ENCODE results near the gene OR6N2.

OR6N2 gene

DNA sequence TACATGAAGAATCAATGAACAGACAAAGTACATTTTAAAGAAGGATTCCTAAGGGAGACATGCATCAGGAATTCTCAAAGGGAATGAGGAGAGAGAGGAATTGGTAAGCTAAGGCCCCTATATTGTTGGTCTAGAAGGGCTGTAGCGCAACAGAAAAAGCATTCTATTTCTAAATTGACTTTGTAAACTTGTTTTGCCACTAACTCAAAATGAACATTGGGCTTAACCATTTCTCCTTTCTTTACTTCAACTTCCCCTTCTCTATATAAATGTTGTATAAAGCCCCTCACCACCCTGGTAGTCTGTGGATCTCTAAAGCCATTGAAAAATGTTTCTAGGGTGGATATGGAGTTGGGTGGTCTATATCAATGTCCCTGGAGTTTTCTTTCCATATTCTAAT lies 20.4 kb upstream of the OR6N2 start:
- DNase-seq (ENCODE audit: insufficient read length, low spot score) (no peak), FAIRE-seq (no peak)
- TF ChIP-seq POLR2A (IDR thresholded peaks at IDR 0.05; ENCODE audit: low read depth, low read length) = no peak

DNA sequence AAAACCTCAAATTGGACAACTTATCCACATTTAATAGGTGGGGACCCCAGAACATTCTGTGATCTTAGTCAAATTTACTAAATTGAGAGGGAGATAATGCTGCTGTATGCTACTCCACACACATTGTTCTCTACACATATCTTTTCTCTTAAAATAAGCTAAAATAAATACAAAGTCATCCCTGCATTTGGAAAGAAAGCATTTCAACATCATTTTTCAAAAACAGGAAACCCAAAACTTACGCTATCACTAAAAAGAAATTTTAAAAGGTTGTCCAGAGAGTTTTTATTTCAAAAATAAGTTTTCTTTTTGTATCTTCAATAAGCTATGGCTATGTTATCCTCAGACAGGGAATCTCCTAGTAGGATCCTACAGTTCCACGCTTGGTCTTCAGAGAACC lies 19.5 kb upstream of the OR6N2 start:
- TF ChIP-seq POLR2A (IDR thresholded peaks at IDR 0.05; ENCODE audit: low read depth, low read length) = no peak
- FAIRE-seq = no peak

DNA sequence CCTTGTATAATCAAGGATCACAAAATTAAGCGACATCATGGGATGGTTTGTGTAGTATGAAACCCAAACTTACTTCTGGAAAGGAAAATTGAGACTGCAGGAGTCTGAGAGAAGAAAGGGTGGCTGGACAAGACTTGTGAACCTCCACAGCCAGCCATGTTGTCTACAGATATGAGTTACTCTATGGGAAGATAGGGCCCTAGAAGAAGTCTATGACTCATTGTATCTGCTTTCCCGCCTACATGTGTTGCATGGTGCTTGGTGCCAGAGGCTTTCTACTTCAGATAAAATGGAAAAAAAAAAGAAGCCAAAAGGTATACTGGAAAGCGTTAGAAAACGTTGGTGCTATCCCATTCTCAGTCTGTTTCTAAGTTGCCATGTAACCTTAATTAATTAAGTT lies 18.7 kb upstream of the OR6N2 start:
- no peak for TF ChIP-seq POLR2A (IDR thresholded peaks at IDR 0.05; ENCODE audit: low read depth, low read length)
- FAIRE-seq = no peak
- no peak for DNase-seq (ENCODE audit: insufficient read length, low spot score)

More for the DNA sequence above, 19.5 kb upstream of the OR6N2 start:
- DNase-seq (ENCODE audit: insufficient read length, low spot score) = no peak

DNA sequence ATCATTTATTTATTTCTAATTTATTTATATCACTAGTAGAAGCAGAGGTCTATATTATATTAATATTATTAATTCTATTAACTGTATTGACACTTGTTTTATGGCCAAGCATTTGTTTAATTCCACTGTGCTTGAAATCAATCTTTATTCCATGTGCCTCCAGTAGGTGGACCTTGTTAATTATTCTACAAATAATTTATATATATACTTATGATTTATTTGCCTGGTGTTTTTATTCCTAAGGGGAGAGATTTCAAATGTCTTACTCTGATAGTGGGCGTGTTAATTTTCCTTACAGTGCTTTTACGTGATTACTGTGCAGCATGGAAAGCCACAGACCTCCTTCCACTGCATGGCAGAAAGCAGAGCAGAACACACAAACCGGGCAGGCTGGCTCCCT lies 17.5 kb upstream of the OR6N2 start:
- no peak for TF ChIP-seq POLR2A (IDR thresholded peaks at IDR 0.05; ENCODE audit: low read depth, low read length)
- no peak for DNase-seq (ENCODE audit: insufficient read length, low spot score)
- no peak for FAIRE-seq

DNA sequence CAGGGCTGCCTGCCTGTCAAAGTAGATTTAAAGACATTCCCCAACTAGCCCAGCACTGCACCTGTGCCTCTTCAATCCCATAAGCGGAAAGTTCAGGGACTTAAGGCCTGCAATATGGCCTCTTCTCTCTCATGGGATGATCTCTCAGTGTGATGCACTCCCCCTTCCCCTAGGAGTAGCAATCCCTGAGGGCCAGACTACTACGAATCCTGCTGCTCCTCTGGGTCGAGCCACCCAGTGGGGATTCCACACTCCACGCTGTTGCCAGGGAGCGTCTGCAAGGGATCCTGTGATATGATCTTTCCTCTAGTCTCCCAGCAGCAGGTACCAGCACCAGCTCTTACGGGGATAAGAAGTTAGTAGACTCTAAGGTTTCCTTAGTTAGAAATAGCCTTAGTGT lies 13.2 kb upstream of the OR6N2 start:
- DNase-seq (ENCODE audit: insufficient read length, low spot score) (no peak), FAIRE-seq (no peak)
- no peak for TF ChIP-seq POLR2A (IDR thresholded peaks at IDR 0.05; ENCODE audit: low read depth, low read length)

DNA sequence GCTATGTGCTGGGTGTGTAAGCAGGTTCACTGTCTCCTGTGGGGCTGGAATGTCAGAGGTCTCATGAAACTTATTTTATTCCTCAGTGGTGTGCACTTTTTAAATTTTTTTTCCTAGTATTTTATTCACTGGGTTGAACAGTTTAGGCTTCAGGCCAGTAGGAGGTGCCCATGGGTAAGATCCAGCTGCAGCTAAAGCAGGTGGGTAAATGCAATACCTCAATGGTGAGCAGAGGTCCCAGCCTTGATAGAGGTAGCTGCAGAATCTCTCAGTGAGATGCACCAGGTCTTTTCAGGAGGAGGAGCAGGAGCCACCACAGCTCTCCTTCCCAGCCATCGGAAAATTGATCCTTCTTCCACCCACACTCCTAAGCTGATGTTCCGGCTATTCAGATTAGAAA lies 12.6 kb upstream of the OR6N2 start:
- DNase-seq (ENCODE audit: insufficient read length, low spot score) (no peak), FAIRE-seq (no peak)
- no peak for TF ChIP-seq POLR2A (IDR thresholded peaks at IDR 0.05; ENCODE audit: low read depth, low read length)

DNA sequence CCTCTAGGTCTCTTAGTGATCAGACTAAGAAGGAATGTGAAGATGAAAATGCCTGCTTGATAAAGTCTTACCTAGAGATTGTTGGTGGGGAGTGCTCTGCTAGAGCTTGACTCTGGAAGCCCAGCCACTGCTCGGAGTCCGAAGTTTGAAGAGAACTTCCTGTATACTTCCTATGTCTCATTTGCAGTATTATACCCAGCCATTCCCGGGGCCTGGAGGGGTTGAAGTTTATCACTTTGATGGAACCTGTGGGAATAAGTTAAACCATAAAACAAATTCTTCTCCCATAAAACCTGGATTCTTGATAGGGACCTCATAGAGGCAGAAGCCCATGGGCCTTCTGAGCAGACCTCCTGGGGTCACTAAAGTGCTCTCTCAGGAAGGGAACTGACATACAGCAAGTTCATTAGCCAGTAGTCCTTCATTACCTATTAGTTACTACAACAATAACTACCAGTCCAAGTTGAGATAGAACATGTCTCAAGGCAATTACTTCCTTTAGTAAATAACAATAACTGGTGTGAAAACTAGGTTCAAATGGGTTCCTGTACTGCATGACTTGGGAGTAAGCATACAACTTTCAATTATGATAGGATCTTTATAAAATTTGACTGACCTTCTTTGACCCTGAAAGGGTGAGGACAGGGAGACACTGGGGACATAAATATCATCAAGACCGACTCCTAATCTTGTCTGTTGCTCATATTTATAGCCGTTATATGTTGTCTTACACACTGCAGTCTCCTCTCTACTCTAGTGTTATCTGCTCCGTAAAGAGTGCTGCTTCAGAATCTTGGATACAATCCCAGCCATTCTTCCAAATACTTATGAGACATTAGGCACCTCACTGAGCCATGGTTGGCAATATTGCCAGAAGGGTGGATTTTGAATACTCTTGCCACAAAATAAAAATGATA lies 8.8 kb downstream of the OR6N2 start, which contains the start of gene OR6N1:
Gene OR6N1 (minus strand): TSS at position 246 of the 917 bp plus-strand sequence. CDS start 5,513 bp downstream, outside the sequence.
- no peak for FAIRE-seq
- DNase-seq (ENCODE audit: insufficient read length, low spot score) = no peak
- no peak for TF ChIP-seq POLR2A (IDR thresholded peaks at IDR 0.05; ENCODE audit: low read depth, low read length)

DNA sequence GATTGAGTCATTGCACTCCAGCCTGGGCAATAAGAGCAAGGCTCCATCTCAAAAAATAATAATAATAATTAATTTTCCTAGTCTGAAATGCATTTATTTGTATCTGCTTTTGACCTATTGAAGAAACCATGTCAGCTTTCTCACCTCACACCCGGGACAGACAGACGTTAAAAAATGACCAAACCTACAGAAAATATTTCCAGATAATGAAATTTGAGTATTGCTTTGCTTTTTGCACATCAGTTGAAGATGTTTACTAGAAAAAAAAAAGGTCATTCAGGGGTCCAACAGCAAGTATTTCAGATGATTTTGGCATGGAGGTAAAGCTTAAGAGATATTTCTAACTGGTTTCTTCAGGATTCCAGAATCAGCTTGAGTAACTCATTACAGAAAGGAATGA lies 26.6 kb downstream of the OR6N2 start, which contains the start of gene OR6K6:
Gene OR6K6 (plus strand): TSS at position 301 of the 400 bp plus-strand sequence. CDS start 168 bp downstream, outside the sequence.
- FAIRE-seq (no peak), DNase-seq (ENCODE audit: insufficient read length, low spot score) (no peak)
- no peak for TF ChIP-seq POLR2A (IDR thresholded peaks at IDR 0.05; ENCODE audit: low read depth, low read length)

DNA sequence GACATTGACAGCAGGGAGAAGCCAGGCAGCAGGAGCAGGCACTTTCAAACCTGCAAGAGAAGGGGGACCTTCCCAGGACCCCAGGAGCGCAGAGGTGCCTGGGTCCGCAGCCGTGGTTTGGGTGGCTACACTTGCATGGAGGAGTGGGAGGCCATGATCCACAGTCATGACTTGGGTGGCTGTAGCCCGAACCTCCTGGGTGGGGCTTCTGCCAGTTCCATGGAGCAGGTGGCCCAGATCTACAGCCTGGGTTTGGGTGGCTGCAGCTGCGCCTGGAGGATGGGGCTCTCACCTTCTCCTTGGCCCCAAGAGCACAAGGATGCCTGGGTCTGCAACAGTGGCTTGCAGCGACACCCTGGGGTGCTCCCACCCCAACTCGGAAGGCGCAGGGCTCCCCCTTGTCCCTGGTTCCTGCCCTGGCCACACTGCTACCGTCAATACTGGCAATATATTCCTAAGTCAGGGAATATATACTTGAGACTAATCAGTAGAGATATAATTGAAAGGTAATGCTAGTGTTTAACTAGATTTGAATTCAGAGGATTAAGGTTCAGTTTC lies 28.8 kb downstream of the OR6N2 start:
- DNase-seq (ENCODE audit: insufficient read length, low spot score) (no peak), FAIRE-seq (no peak)
- TF ChIP-seq POLR2A (IDR thresholded peaks at IDR 0.05; ENCODE audit: low read depth, low read length) = no peak

DNA sequence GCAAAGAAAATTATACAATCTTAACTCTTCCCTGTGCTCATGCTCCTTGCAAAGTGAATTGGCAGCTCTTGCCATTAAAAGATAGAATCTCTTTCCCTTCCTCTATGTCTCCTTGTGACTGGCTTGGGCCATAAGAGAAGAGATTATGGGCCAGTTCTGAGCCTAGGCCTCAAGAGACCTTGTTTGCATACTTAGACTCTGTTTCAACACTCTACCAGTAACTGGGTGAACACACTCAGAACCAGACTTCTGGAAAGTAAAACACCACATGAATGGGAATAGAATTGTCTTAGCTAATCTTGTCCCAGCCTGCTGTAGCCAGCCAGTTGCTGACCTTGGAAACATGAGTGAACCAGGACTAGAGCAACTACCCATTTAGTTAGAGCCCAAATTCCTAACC lies 45.2 kb downstream of the OR6N2 start:
- DNase-seq (ENCODE audit: insufficient read length, low spot score) (no peak), FAIRE-seq (no peak)
- no peak for TF ChIP-seq POLR2A (IDR thresholded peaks at IDR 0.05; ENCODE audit: low read depth, low read length)

DNA sequence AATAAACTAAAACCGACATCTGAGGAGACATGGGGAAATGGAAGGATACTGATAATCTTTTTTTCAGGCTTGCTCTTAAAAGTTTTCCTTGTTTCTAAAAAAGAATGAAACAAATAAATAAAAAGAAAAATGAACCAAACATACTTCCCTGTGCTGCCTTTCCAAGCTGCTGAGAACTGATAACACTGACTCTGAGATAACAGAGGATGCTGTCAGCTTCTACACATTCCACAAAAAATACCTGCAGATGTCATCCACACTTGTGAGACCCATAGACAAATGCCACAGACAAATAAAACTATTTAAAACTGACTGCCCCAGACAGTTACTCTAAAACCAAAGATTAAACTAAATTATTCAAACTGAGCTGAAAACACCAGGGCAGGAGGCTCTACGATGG lies 48.5 kb downstream of the OR6N2 start:
- DNase-seq (ENCODE audit: insufficient read length, low spot score) = no peak
- FAIRE-seq = no peak
- TF ChIP-seq POLR2A (IDR thresholded peaks at IDR 0.05; ENCODE audit: low read depth, low read length) = no peak

DNA sequence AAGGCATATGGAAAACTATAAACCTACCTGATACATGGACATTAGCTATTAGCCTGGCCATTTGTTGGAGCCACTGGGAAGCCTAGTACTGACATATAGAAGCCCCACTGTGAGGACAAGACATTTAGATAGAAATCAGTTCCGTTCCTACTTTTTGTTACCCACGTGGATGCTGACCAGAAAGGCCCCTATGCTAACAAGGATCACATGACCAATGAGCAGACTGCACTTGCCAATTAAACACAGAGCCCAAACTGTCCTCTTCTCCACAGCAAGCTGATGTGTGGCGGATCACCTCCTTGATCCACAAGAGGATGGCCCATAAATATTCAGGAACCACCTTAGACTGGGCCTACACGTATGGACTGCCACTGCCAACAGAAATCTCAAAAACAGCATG lies 49.3 kb downstream of the OR6N2 start:
- no peak for TF ChIP-seq POLR2A (IDR thresholded peaks at IDR 0.05; ENCODE audit: low read depth, low read length)
- FAIRE-seq = no peak
- DNase-seq (ENCODE audit: insufficient read length, low spot score) = no peak

DNA sequence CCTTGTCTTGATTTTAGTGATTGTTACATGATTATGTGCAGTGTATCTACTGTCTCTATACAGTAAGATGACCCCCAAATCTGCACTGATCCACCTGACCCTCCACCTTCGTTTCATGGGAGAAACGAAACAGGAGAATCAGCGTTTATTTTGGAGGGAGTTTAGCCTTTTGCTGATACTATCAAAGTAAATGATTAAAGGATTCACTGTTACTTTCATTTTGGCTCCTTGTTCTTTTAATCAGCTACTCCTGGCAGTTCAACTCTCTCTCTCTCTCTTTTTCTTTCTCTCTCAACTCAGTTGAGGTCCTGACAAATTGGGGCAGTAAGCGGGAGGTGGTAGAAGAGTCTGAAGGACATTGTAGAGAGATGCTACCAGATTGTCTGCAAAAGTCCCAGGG lies 50.6 kb downstream of the OR6N2 start:
- no peak for TF ChIP-seq POLR2A (IDR thresholded peaks at IDR 0.05; ENCODE audit: low read depth, low read length)
- FAIRE-seq = no peak
- no peak for DNase-seq (ENCODE audit: insufficient read length, low spot score)

DNA sequence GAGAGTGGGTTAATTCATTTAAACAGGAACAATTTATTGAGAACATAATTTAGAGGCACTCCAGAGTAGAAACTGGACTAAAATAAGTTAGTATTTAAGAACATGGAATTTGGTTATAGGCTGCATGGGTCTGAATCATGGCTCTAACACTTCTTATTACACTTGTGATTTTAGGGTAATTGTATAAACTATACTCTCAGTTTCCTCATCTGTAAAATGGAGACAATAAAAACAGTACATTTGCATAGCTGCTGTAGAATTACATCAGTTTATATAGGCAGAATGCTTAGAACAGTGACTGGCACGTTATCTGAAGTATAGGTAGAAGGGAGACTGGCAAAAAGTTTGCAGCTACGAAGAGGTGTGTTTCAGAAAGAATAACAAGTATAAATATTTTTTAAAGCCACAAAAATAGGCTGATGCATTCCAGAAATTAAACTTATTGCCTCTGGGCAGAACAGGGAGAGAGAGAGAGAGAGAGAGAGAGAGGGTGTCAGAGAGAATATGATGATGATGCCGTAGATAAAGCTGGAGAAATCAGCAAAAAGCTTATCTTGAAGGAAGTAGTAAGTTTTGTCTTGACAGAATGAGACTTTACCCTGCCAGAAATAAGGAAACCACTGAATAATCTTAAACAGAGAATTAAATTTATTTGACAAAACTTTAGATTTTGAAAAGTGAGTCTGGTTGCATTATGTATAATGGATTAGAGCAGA lies 52.3 kb downstream of the OR6N2 start:
- FAIRE-seq = no peak
- TF ChIP-seq POLR2A (IDR thresholded peaks at IDR 0.05; ENCODE audit: low read depth, low read length) = no peak
- DNase-seq (ENCODE audit: insufficient read length, low spot score) = no peak

Measured in H54 (cell line).